GM12874 (cell line): ENCODE measurements around the gene CHDH.

Experiments used
- TF ChIP-seq, protein P1 (sequence below): IDR thresholded peaks from 2 replicates; pipeline ENCODE4 v1.5.1; 2011; ENCODE audit warnings: low read depth, mild to moderate bottlenecking, control low read depth, low read length, moderate library complexity; ENCODE audit not compliant: insufficient read depth

The CHDH gene

DNA sequence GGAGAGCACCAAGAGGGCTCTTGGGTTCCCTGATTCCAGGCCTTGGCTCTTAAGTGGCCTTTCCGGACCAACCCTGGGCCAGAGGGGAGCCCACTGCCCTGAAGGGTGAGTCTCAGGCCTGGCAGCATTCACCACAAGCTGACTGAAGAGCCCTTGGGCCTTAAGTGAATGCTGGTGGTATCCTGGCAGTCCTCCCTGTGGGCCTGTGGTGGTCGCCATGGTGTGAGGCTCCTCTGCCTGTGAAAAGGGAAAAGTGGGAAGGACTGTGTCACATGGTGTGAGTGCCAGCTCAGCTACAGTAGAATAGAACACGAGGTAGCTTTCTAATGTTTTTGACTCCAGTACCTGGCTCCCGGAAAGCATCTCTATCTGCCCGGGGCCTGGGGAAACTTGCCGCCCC, 15.3 kb downstream of the CHDH start:
- TF ChIP-seq, protein P1, sequence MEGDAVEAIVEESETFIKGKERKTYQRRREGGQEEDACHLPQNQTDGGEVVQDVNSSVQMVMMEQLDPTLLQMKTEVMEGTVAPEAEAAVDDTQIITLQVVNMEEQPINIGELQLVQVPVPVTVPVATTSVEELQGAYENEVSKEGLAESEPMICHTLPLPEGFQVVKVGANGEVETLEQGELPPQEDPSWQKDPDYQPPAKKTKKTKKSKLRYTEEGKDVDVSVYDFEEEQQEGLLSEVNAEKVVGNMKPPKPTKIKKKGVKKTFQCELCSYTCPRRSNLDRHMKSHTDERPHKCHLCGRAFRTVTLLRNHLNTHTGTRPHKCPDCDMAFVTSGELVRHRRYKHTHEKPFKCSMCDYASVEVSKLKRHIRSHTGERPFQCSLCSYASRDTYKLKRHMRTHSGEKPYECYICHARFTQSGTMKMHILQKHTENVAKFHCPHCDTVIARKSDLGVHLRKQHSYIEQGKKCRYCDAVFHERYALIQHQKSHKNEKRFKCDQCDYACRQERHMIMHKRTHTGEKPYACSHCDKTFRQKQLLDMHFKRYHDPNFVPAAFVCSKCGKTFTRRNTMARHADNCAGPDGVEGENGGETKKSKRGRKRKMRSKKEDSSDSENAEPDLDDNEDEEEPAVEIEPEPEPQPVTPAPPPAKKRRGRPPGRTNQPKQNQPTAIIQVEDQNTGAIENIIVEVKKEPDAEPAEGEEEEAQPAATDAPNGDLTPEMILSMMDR = no peak

DNA sequence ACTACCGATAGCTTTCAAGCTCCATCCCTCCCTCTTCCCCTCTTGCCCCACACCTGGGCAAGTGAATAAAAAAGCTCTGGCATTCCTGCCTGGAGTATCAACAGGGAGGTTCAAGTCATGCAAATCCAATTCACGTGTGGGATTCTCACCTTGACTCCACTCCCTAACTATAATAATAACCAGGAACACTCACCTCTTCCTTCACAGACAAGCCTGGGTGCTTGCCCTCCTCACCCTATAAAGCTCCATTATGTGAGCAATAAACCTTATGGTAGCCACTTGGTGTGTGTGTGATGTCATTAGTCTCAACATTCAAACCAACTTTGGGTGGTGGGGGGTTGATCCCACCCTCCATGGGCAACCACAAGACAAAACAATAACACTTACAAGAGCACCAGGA, 16.6 kb downstream of the CHDH start:
- TF ChIP-seq, protein P1 = no peak

DNA sequence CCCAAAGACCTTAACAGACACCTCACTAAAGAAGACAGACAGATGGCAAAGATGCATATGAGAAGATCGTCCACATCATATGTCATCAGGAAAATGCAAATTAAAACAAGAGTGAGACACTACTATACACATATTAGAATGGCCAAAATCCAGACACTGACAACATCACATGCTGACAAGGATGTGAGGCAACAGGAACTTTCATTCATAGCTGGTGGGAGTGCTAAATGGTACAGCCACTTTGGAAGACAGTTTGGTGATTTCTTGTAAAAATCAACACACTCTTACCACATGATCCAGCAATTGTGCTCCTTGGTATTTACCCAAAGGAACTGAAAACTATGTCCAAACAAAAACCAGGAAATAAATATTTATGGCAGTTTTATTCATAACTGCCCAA, 17.6 kb downstream of the CHDH start:
- TF ChIP-seq, protein P1 = no peak

DNA sequence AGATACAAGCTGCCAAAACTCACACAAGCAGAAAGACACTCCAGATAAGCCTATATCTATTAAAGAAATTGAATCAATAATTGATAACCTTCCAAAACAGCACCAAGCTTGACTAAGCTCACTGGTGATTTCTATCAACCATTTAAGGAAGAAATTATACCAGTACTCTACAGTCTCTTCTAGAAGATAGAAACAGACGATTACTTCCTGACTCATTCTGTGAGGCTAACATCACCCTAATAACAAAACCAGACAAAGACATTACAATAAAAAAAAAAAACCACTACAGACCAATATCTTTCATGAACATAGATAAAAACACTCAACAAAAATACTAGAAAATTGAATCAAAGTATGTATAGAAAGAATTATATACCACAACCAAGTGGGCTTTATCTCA, 20.2 kb downstream of the CHDH start:
- TF ChIP-seq, protein P1 = no peak

DNA sequence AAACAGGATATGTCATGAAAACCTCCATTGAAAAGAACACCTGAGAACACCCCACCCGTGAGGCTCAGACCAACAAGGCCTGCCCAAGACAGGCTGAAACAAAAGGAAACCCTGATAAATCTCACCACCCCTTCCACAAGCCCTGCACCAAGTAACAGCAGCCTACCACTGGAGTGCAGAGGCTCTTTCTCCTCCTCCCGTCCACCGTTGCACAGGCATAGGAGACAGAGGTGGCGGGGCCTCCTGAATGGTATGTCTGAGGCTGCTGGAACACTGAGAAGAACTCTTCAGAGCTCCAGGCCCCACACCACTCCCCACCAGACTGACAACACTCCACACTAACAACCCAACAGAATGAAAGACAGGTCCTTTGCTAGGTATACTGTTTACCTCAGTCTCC, 21.4 kb downstream of the CHDH start:
- TF ChIP-seq, protein P1 = no peak

DNA sequence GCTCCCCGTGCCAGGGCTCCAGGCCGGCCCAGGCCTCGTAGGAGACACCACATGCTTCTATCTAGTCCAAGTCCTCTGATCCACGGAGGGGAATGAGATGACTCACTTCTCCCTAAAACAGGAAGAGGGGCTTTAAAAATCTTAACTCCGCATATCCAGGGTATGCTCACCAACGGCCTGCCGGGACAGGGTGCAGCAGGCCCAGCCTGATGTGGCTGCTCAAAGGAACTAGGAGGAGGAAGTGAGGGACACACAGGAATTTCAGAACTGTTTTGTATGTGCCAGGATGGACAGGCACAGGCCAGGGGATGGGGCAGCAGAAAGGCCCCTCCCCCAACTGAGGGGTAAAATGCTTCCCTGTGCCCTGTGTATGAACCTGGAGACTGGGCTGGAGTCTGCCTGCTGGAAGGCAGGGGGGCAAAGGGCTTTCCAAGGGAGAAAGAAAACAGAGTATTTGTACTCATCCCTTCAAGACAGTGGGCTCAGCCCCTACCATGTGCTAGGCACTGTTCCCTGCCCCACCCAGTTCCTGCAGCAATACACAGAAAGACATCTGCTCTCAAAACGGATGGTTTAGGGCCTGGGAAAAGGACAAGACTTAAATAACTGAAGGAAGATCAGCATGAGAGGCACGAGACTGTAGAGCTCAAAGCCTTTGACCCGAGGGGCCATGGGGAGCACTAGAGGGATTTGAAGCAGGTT, 22.1 kb downstream of the CHDH start:
- TF ChIP-seq, protein P1 = no peak

DNA sequence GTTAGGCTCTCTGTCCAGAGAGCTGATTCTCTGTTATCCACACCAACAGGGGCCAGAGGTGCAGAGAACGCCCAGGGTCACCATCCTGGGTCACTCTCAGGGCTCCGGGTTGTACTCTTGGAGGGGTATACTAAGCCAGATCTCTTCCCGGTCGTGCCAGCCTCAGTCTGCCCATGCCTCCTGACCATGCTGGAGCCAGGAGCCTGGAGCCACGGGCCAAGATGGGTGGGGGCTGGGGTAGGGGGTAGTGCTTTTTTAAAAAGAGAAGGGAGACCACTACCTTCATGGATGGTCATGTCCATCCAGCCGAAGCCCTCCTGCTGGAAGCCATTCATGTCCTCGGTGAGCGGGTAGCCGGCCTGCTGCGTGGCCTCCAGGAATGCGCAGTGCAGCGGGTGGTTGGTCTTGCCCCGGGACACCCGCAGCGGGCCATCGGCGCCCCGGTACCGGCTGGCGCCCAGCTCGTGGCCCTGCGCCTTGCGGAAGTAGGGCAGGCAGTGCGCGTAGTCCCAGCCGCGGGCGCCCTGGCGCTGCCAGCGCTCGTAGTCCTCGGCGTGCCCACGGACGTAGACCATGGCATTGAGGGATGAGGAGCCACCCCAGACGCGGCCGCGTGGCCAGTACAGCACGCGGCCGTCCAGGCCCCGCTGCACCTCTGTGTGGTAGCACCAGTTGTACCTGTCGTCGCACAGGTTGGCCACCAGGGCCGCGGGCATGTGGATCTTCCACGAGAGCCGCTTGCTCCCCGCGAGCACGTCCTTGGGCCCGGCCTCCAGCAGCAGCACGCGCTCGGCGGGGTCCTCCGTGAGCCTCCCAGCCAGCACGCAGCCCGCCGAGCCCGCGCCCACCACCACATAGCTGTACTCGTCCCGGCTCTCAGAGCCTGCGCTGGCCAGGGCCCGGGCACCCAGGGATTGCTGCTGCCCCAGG, 22.9 kb downstream of the CHDH start:
- TF ChIP-seq, protein P1 = no peak
